Suprapubic skin (tissue), 4 donors: ENCODE measurements around the gene FERD3L. TPM values are rescaled to one million over a fixed set of nuclear protein-coding genes. Genes with fewer than 3 reads are reported as not detected.
A peak's percentile ranks its signal among the peaks of the same experiment; 100 is the strongest.

ENCODE experiments used
- DNase-seq, 2 donors: peaks; one replicate each; pipeline ENCODE4 v3.0.0-alpha.2; 2019; ENCODE audit warnings: low spot score in 2 of 2
- H3K27ac ChIP-seq: fragments of 200-600 bp; sonication (generic); one replicate; pipeline ENCODE4 v1.5.1; 2019
- H3K27me3 ChIP-seq: fragments of 200-600 bp; sonication (generic); one replicate; pipeline ENCODE4 v1.5.1; 2019
- H3K36me3 ChIP-seq: fragments of 200-600 bp; sonication (generic); one replicate; pipeline ENCODE4 v1.5.1; 2019
- H3K4me1 ChIP-seq: fragments of 200-600 bp; sonication (generic); one replicate; pipeline ENCODE4 v1.5.1; 2019
- H3K4me3 ChIP-seq: fragments of 200-600 bp; sonication (generic); one replicate; pipeline ENCODE4 v1.5.1; 2019; ENCODE audit warnings: mild to moderate bottlenecking
- H3K9me3 ChIP-seq: fragments of 200-600 bp; sonication (generic); one replicate; pipeline ENCODE4 v1.5.1; 2019
- CTCF ChIP-seq, 2 donors: fragments of 200-600 bp in 1 of 2; fragments of 450-650 bp in 1 of 2; sonication (generic) in 1 of 2; IDR thresholded peaks; one replicate each; pipeline ENCODE4 v1.5.1; 2016 to 2019; ENCODE audit warnings: antibody characterized with exemption in 2 of 2, mild to moderate bottlenecking in 1 of 2, moderate library complexity in 1 of 2
- EP300 ChIP-seq: sonication (generic); formaldehyde crosslinking; IDR thresholded peaks from one replicate; pipeline ENCODE4 v1.6.1; 2017; ENCODE audit warnings: antibody characterized with exemption
- POLR2A ChIP-seq, 2 donors: fragments of 450-650 bp; IDR thresholded peaks; one replicate each; pipeline ENCODE4 v1.6.1; 2017; ENCODE audit warnings: antibody characterized with exemption in 2 of 2, mild to moderate bottlenecking in 2 of 2, moderate library complexity in 2 of 2
- POLR2AphosphoS5 ChIP-seq, 3 donors: sonication (generic); formaldehyde crosslinking; IDR thresholded peaks; one replicate each; pipeline ENCODE4 v1.6.1; 2017; ENCODE audit warnings: antibody characterized with exemption in 3 of 3
- WGBS: methylation state at CpG from one replicate; pipeline ENCODE4 v1.1.5; 2018; 5-methylcytosine and 5-hydroxymethylcytosine counted together
- total RNA-seq, 4 donors: library from RNA; depleted of rRNA; stranded (reverse); fragments of >200 nt; gene quantifications; one replicate each; pipeline ENCODE4 v1.1.0, GENCODE V29; 2016

Gene FERD3L
- total RNA-seq, 4 donors from 2014 or later, result not detected

GRCh38 chr7:19139706-19140327 is 5.4 kb downstream of the FERD3L start:
- WGBS, result 75% methylated on average over 4 of the region's 4 CpGs
- H3K36me3 ChIP-seq, result no peaks in the 10 kb centered on the region
- peaks cover 7% of the 10 kb centered on the region for H3K4me1 ChIP-seq
- DNase-seq, result no peak
- no peak overlapping the region for H3K4me3 ChIP-seq
- H3K9me3 ChIP-seq, result no peaks in the 10 kb centered on the region
- peaks cover 35% of the 10 kb centered on the region for H3K27me3 ChIP-seq
- no peak overlapping the region for H3K27ac ChIP-seq
- TF ChIP-seq POLR2A (IDR thresholded peaks at IDR 0.05) (no peak), CTCF (IDR thresholded peaks at IDR 0.05) (no peak), EP300 (no peak), POLR2AphosphoS5 (IDR thresholded peaks at IDR 0.05) (no peak)

GRCh38 chr7:19133886-19134285 is 11.3 kb downstream of the FERD3L start:
- WGBS, result 53% methylated on average over 4 of the region's 4 CpGs
- no peaks in the 10 kb centered on the region for H3K36me3 ChIP-seq
- no peak overlapping the region for H3K4me3 ChIP-seq
- H3K9me3 ChIP-seq, result no peaks in the 10 kb centered on the region
- H3K27me3 ChIP-seq, result peaks cover 9% of the 10 kb centered on the region
- TF ChIP-seq POLR2AphosphoS5 (IDR thresholded peaks at IDR 0.05), result no peak
- no peak for TF ChIP-seq EP300
- TF ChIP-seq POLR2A (IDR thresholded peaks at IDR 0.05), result no peak
- TF ChIP-seq CTCF (IDR thresholded peaks at IDR 0.05), result no peak
- DNase-seq, result no peak
- no peaks in the 10 kb centered on the region for H3K4me1 ChIP-seq
- H3K27ac ChIP-seq, result no peak overlapping the region

GRCh38 chr7:19133390-19133789 is 11.8 kb downstream of the FERD3L start:
- H3K36me3 ChIP-seq, result no peaks in the 10 kb centered on the region
- no peak for DNase-seq
- WGBS, result 69% methylated on average over 4 of the region's 4 CpGs
- H3K9me3 ChIP-seq, result no peaks in the 10 kb centered on the region
- no peak overlapping the region for H3K4me3 ChIP-seq
- H3K27me3 ChIP-seq, result peaks cover 9% of the 10 kb centered on the region
- no peak for TF ChIP-seq POLR2A (IDR thresholded peaks at IDR 0.05)
- no peak for TF ChIP-seq CTCF (IDR thresholded peaks at IDR 0.05)
- TF ChIP-seq POLR2AphosphoS5 (IDR thresholded peaks at IDR 0.05), result no peak
- no peak for TF ChIP-seq EP300
- H3K27ac ChIP-seq, result no peak overlapping the region
- no peaks in the 10 kb centered on the region for H3K4me1 ChIP-seq

- Histone ChIP-seq H3K27ac (no peak overlapping the region), H3K36me3 (no peaks in the 10 kb centered on the region), H3K4me3 (no peak overlapping the region), H3K27me3 (peaks cover 24% of the 10 kb centered on the region), H3K4me1 (no peaks in the 10 kb centered on the region), H3K9me3 (no peaks in the 10 kb centered on the region)
- no peak for DNase-seq
- WGBS, result 77% methylated on average over 1 of the region's 1 CpG
- no peak for TF ChIP-seq EP300
- no peak for TF ChIP-seq POLR2A (IDR thresholded peaks at IDR 0.05)
These were observed 16.4 kb downstream of the FERD3L start for GRCh38 chr7:19128856-19129255.

GRCh38 chr7:19121977-19122588 is 23.1 kb downstream of the FERD3L start:
- Histone ChIP-seq H3K27ac (no peak overlapping the region), H3K27me3 (peaks cover 63% of the 10 kb centered on the region), H3K4me1 (peaks cover 18% of the 10 kb centered on the region), H3K4me3 (no peak overlapping the region), H3K9me3 (no peaks in the 10 kb centered on the region), H3K36me3 (no peaks in the 10 kb centered on the region)
- WGBS, result 42% methylated on average over 2 of the region's 2 CpGs
- DNase-seq, result no peak
- TF ChIP-seq EP300 (no peak), CTCF (IDR thresholded peaks at IDR 0.05) (peak; percentile 24 to 26), POLR2AphosphoS5 (IDR thresholded peaks at IDR 0.05) (no peak), POLR2A (IDR thresholded peaks at IDR 0.05) (no peak)
